Breast epithelium (tissue), 4 donors: ENCODE measurements around the gene NPEPPS. TPM values are rescaled to one million over a fixed set of nuclear protein-coding genes. Genes with fewer than 3 reads are reported as not detected.
"Not testable (repeated sequence)": the region's sequence is repeated elsewhere in the genome, so short reads cannot be mapped to it uniquely, and the experiment has no call there.

ENCODE experiments used
- DNase-seq, 2 donors: peaks; one replicate each; pipeline ENCODE4 v3.0.0-alpha.2; 2019; ENCODE audit warnings: low spot score in 2 of 2
- H3K27ac ChIP-seq, 2 donors: fragments of 200-600 bp; sonication (generic) in 1 of 2; one replicate each; pipeline ENCODE4 v1.5.1; 2016 to 2019; ENCODE audit warnings: mild to moderate bottlenecking in 1 of 2
- H3K27me3 ChIP-seq, 2 donors: fragments of 200-600 bp; sonication (generic) in 1 of 2; one replicate each; pipeline versions ENCODE4 v1.5.1 to v1.6.0; 2017 to 2019; ENCODE audit warnings: control low read depth in 1 of 2, mild to moderate bottlenecking in 1 of 2
- H3K36me3 ChIP-seq: fragments of 200-600 bp; one replicate; pipeline ENCODE4 v1.5.1; 2019
- H3K4me1 ChIP-seq, 2 donors: fragments of 200-600 bp; sonication (generic); one replicate each; pipeline ENCODE4 v1.5.1; 2016 to 2019; ENCODE audit warnings: control low read depth in 1 of 2
- H3K4me3 ChIP-seq, 3 donors: fragments of 200-600 bp; sonication (generic); 1 replicate in 2 of 3; 2 replicates in 1 of 3; pipeline ENCODE4 v1.5.1; 2016 to 2019; ENCODE audit warnings: mild to moderate bottlenecking in 3 of 3, moderate library complexity in 2 of 3
- H3K9me3 ChIP-seq, 2 donors: fragments of 200-600 bp; sonication (generic) in 1 of 2; one replicate each; pipeline ENCODE4 v1.5.1; 2016 to 2019; ENCODE audit warnings: control low read depth in 1 of 2
- CTCF ChIP-seq, 3 donors: fragments of 450-650 bp; IDR thresholded peaks; one replicate each; pipeline ENCODE4 v1.5.1; 2016 to 2017; ENCODE audit warnings: antibody characterized with exemption in 3 of 3, mild to moderate bottlenecking in 3 of 3, moderate library complexity in 3 of 3
- intact Hi-C: fragments of 100-400 bp; cut with DNase I; formaldehyde crosslinking; loops from one replicate; pipeline ENCODE4 v1.15.1; 2023; ENCODE audit warnings: low total_unique reads
- total RNA-seq, 3 donors: library from RNA; depleted of rRNA; stranded (reverse); fragments of >200 nt; gene quantifications; one replicate each; pipeline ENCODE4 v1.1.0, GENCODE V29; 2016

Gene NPEPPS
- 100 to 1,000 TPM; 106 to 130 (median 117) TPM for total RNA-seq

GRCh38 chr17:47530557-47531232, at the start of gene NPEPPS:
Gene NPEPPS (plus strand): TSS chr17:47531108. CDS start chr17:47531301, 193 bp downstream.
- H3K9me3 ChIP-seq, H3K36me3 ChIP-seq, intact Hi-C loops, H3K27me3 ChIP-seq, H3K4me1 ChIP-seq: not testable (repeated sequence)
- Histone ChIP-seq H3K4me3 (peak within 1 kb of the TSS; percentile 57 to 90 (median 66)), H3K27ac (peak within 1 kb of the TSS; percentile 90 to 96)
- DNase-seq: peak; percentile 66 to 86

- Histone ChIP-seq H3K4me3 (peak overlapping the region; percentile 44 to 79 (median 58)), H3K27ac (peak overlapping the region; percentile 86 to 96)
- DNase-seq, H3K27me3 ChIP-seq, intact Hi-C loops, H3K4me1 ChIP-seq, H3K36me3 ChIP-seq, H3K9me3 ChIP-seq: not testable (repeated sequence)
These were observed 39.1 kb upstream of the NPEPPS start for GRCh38 chr17:47491841-47492212.

GRCh38 chr17:47499074-47499473, 31.8 kb upstream of the NPEPPS start:
- H3K27me3 ChIP-seq, H3K4me3 ChIP-seq, H3K4me1 ChIP-seq, H3K27ac ChIP-seq, H3K36me3 ChIP-seq, intact Hi-C loops, H3K9me3 ChIP-seq, DNase-seq: not testable (repeated sequence)

- intact Hi-C loops, H3K27ac ChIP-seq, H3K27me3 ChIP-seq, H3K4me1 ChIP-seq, H3K36me3 ChIP-seq, H3K9me3 ChIP-seq, H3K4me3 ChIP-seq, DNase-seq: not testable (repeated sequence)
These were observed 31.4 kb upstream of the NPEPPS start for GRCh38 chr17:47499494-47499893.

GRCh38 chr17:47500620-47501019, 30.3 kb upstream of the NPEPPS start:
- H3K36me3 ChIP-seq, H3K4me3 ChIP-seq, H3K4me1 ChIP-seq, H3K27me3 ChIP-seq, intact Hi-C loops, H3K9me3 ChIP-seq, DNase-seq, H3K27ac ChIP-seq: not testable (repeated sequence)
- peak in 2 of 3 donors; percentile 23 to 29 for TF ChIP-seq CTCF (IDR thresholded peaks at IDR 0.05)

- intact Hi-C loops, H3K27me3 ChIP-seq, H3K36me3 ChIP-seq, H3K4me3 ChIP-seq, DNase-seq, H3K4me1 ChIP-seq, H3K9me3 ChIP-seq: not testable (repeated sequence)
- peak overlapping the region; percentile 70 to 78 for H3K27ac ChIP-seq
These were observed 28.7 kb upstream of the NPEPPS start for GRCh38 chr17:47502122-47502731.

GRCh38 chr17:47502776-47503455, 28.0 kb upstream of the NPEPPS start:
- H3K4me1 ChIP-seq, H3K9me3 ChIP-seq, intact Hi-C loops, H3K36me3 ChIP-seq, DNase-seq, H3K27me3 ChIP-seq, H3K4me3 ChIP-seq: not testable (repeated sequence)
- H3K27ac ChIP-seq: peak overlapping the region; percentile 70 to 78

- H3K36me3 ChIP-seq, H3K27me3 ChIP-seq, DNase-seq, H3K9me3 ChIP-seq, H3K4me3 ChIP-seq, H3K4me1 ChIP-seq, intact Hi-C loops, H3K27ac ChIP-seq: not testable (repeated sequence)
These were observed 19.2 kb upstream of the NPEPPS start for GRCh38 chr17:47511701-47512146.

GRCh38 chr17:47513301-47513700, 17.6 kb upstream of the NPEPPS start:
- H3K27ac ChIP-seq, H3K27me3 ChIP-seq, intact Hi-C loops, H3K9me3 ChIP-seq, H3K36me3 ChIP-seq, DNase-seq, H3K4me3 ChIP-seq, H3K4me1 ChIP-seq: not testable (repeated sequence)

- DNase-seq, H3K4me1 ChIP-seq, H3K4me3 ChIP-seq, H3K27me3 ChIP-seq, H3K36me3 ChIP-seq, H3K9me3 ChIP-seq, intact Hi-C loops, H3K27ac ChIP-seq: not testable (repeated sequence)
These were observed 12.0 kb upstream of the NPEPPS start for GRCh38 chr17:47518880-47519279.

- H3K36me3 ChIP-seq, H3K27me3 ChIP-seq, H3K4me1 ChIP-seq, DNase-seq, H3K27ac ChIP-seq, H3K9me3 ChIP-seq, intact Hi-C loops, H3K4me3 ChIP-seq: not testable (repeated sequence)
These were observed 11.5 kb upstream of the NPEPPS start for GRCh38 chr17:47519365-47519764.

- DNase-seq, intact Hi-C loops: not testable (repeated sequence)
These were observed 10.6 kb upstream of the NPEPPS start for GRCh38 chr17:47520279-47520678.

More at GRCh38 chr17:47520279-47520678, 10.6 kb upstream of the NPEPPS start:
- H3K4me1 ChIP-seq, H3K9me3 ChIP-seq, H3K27me3 ChIP-seq, H3K27ac ChIP-seq, H3K36me3 ChIP-seq, H3K4me3 ChIP-seq: not testable (repeated sequence)
